SK-N-MC (cell line): ENCODE measurements around the gene FGF14.
"Not testable (repeated sequence)": the region's sequence is repeated elsewhere in the genome, so short reads cannot be mapped to it uniquely, and the experiment has no call there.

Source experiments
- DNase-seq: peaks from one replicate; pipeline ENCODE4 v3.0.0-alpha.2; 2011; ENCODE audit warnings: low read depth, low spot score
- H3K27ac ChIP-seq: fragments of 200-600 bp; sonication (generic); 2 replicates; pipeline ENCODE4 v1.5.1; 2016; ENCODE audit warnings: mixed run types
- H3K36me3 ChIP-seq: fragments of 200-600 bp; sonication (generic); 2 replicates; pipeline ENCODE4 v1.6.1; 2017; ENCODE audit warnings: antibody characterized with exemption, low read length, mixed read lengths; ENCODE audit not compliant: insufficient read depth
- H3K4me3 ChIP-seq: fragments of 200-600 bp; sonication (generic); 2 replicates; pipeline ENCODE4 v1.5.1; 2016
- H3K9ac ChIP-seq: fragments of 200-600 bp; sonication (generic); 2 replicates; pipeline ENCODE4 v1.8.0; 2017; ENCODE audit warnings: mixed run types, mixed read lengths; ENCODE audit not compliant: insufficient read length
- H3K9me3 ChIP-seq: fragments of 200-600 bp; sonication (generic); 2 replicates; pipeline ENCODE4 v1.6.1; 2017; ENCODE audit warnings: low read depth, mild to moderate bottlenecking, antibody characterized with exemption, low read length, moderate library complexity, mixed read lengths
- EZH2 ChIP-seq: fragments of 200-600 bp; sonication (generic); IDR thresholded peaks from one replicate; pipeline ENCODE4 v1.6.1; 2017; ENCODE audit warnings: antibody characterized with exemption
- FOXP2 ChIP-seq: optimal IDR thresholded peaks from 2 replicates; pipeline ENCODE3; 2011; ENCODE audit warnings: mild to moderate bottlenecking, moderate library complexity; ENCODE audit not compliant: insufficient read depth; ENCODE audit errors: extremely low read length, control extremely low read depth
- POLR2AphosphoS5 ChIP-seq: IDR thresholded peaks from 2 replicates; pipeline ENCODE4 v1.6.1; 2012; ENCODE audit warnings: mild to moderate bottlenecking, low read depth, low read length, borderline replicate concordance

FGF14 gene

DNA sequence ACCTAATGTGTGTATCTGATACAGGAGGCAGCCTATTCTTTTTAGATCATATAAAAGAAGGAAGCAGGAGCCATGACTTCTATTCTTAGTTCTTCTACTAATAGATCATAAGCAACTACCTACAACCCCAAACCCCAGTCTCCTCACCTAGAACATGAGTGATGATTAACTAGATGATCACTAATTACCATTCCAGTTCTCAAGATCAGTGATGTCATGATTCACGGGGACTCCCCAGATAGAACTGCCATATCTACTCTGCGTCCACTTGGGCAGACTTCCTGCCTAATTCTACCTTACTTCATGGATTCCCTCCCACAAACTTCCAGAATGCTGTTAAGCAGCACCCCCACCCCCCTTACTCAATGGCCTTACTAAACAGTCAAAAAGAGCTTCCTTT is 380.1 kb downstream of the FGF14 start:
- no peak for TF ChIP-seq EZH2
- DNase-seq, result no peak

DNA sequence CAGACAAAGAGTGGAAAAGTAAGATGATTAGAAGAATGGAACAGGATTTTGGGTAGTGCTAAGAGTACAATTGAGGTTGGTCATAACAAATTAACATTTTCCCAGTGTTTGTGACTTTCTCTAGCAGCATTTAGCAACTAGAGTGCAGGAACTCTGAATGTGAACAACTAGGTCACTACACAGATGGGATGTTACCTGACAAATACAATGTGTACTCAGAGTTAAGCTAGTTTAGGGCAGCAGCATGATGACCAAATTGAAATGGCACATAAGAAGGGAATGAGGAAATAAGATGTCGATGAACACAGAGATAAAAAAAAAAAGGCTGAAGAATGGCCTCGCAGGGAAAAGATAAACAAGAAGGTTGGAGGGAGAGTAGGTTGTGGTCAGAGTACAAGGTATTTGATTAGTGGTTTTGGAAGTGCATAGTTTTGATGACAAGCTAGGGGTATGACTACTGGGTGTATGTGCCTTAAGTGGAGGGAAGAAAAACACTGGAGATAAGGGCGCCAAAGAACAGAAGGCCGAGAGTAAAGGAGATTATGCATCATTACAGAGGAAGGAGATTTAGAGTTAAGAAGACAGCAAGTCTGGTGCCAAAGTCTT is 381.1 kb downstream of the FGF14 start:
- TF ChIP-seq FOXP2, result no peak
- no peak for TF ChIP-seq EZH2
- no peak for TF ChIP-seq POLR2AphosphoS5
- Histone ChIP-seq H3K4me3 (no peak overlapping the region), H3K36me3 (no peaks in the 10 kb centered on the region), H3K9ac (no peak overlapping the region), H3K9me3 (no peaks in the 10 kb centered on the region), H3K27ac (no peak overlapping the region)
- no peak for DNase-seq

More for the DNA sequence above, 380.1 kb downstream of the FGF14 start:
- H3K36me3 ChIP-seq, result no peaks in the 10 kb centered on the region
- H3K9ac ChIP-seq, result no peak overlapping the region
- H3K9me3 ChIP-seq, result no peaks in the 10 kb centered on the region
- H3K27ac ChIP-seq, result no peak overlapping the region
- H3K4me3 ChIP-seq, result no peak overlapping the region

DNA sequence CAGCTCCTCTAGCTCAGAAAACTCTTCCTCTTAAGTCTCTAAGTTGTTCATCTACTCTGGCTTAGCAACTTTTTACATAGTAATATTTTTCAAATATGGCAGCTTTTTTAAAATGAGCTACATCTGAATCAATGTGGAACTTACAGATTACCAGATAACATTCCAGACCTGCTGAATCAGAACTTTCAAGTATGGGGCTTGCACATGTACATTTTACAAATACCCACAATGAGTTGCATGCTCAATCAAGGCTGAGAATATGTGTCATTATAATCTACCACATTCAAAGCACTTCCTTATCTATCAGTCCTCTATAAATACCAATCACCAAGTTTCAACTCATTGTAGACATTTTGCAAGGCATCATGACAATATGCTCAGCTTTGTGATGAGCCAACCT is 383.1 kb downstream of the FGF14 start:
- H3K9ac ChIP-seq, result no peak overlapping the region
- H3K9me3 ChIP-seq, result no peaks in the 10 kb centered on the region
- no peak for TF ChIP-seq EZH2
- TF ChIP-seq POLR2AphosphoS5, result no peak
- no peaks in the 10 kb centered on the region for H3K36me3 ChIP-seq
- H3K27ac ChIP-seq, result no peak overlapping the region
- DNase-seq, result no peak
- no peak overlapping the region for H3K4me3 ChIP-seq

DNA sequence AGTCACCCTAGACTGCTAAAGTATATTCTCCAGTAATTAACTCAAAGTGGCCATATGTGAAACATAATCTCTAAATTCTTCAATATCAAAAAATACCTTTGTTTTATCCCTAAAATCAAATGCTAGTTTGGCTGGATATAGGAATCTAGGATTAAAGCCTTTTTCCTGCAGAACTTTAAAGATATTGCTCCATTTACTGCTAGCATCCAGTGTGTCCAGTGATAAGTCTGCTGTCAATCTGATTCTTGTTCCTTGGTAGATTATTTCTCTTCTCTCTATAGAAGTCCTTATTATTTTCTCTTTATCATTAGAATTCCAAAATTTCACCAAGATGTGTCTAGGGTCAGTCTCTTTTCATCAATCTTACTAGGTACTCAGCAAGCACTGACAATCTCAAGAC is 384.6 kb downstream of the FGF14 start:
- no peaks in the 10 kb centered on the region for H3K9me3 ChIP-seq
- no peak for TF ChIP-seq POLR2AphosphoS5
- no peak for TF ChIP-seq FOXP2
- TF ChIP-seq EZH2, result no peak
- no peak overlapping the region for H3K4me3 ChIP-seq
- H3K36me3 ChIP-seq, result no peaks in the 10 kb centered on the region
- no peak overlapping the region for H3K27ac ChIP-seq
- no peak overlapping the region for H3K9ac ChIP-seq
- no peak for DNase-seq

DNA sequence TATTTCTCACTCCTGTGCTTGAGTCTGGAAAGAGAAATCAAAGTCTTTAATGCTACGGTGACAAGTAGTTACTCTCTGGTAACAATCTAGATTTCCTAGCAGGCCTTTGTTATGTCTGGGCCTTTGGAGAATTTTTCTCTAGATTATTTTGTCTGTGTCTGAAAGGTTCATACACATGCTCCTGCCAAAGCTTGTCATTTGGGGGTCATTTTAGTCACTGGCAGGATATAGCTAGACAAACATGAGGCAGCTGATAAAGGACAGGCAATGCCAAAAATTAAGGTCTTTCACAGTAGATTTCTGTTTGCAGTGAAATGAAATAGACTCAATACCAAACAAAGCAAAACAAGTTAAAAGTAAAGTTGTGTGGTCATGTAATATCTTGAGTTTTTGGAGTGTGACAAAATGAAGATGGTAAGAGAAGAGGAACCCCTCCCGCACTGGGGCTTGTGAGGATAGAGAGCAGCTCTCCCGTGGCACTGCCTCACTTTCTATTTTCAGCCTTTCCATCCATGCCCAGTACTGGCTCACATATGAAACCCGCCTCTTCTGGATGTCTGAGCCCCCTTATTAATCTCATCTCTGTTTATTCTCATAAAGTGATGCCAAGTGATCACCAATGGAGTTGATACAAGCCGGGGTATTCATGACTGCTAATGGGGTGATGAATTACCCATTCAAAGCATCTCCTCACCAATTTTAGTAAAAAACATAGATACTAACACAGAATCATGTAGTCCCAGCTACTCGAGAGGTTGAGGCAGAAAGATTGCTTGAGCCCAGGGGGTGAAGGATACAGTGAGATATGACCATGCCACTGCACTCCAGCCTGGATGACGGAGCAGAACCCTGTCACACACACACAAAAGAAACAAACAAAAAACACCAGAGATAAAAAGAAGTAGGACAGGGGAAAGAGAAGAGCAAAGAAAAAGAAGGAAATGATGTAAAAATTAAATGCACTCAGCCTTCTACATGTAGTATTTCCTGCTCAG is 389.3 kb downstream of the FGF14 start:
- Histone ChIP-seq H3K36me3 (no peaks in the 10 kb centered on the region), H3K9ac (no peak overlapping the region), H3K9me3 (no peaks in the 10 kb centered on the region), H3K4me3 (no peak overlapping the region), H3K27ac (no peak overlapping the region)
- no peak for DNase-seq
- TF ChIP-seq POLR2AphosphoS5 (no peak), FOXP2 (no peak), EZH2 (no peak)

DNA sequence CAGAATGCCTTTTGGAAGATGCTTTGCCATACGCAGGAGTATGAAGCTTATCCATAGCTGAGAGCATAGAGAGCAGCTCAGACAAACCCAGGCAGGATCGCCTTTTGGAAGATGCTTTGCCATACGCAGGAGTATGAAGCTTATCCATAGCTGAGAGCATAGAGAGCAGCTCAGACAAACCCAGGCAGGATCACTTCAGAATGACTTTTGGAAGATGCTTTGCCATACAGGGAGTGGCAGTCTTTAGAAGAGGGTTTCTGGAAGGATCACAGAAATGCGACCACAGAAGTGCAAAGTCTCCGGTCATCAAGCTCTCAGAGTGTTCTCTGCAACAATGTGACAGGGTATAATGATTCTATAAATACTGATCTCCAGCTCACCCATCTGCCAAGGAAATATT is 390.4 kb downstream of the FGF14 start:
- H3K36me3 ChIP-seq, H3K9me3 ChIP-seq, H3K9ac ChIP-seq, H3K27ac ChIP-seq, DNase-seq, H3K4me3 ChIP-seq: not testable (repeated sequence)

DNA sequence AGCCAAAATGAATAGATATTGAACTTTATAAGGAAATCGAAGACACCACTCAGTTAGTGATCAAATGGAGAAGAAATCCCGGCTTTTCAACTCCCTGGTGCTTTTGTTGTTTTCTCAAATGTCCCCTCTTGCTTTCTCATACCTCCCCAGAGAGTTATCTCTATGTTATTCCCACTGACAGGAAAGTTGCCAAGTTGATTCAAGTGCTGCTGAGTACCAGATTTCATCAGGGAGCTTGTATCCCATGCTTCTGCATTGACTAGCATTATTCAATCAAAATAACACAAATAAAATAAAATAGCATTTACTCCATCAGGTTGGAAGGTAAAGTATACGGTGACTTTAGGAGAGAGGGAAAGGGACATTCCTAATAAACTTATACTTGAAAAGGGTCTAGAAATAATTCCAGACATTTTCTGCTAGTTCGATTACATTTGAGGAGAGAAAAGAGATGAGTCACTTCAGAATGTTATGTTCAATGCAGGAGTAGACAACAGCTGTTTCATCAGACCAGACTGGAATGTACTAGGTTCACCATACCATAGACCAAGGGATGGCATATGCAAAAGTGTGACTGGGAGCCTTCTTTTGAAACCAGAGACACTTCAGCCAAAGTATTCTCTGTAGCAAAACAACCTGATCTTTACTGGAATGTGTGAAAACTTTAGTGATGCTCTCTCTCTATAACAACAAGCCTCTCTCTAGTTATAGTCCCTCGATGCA is 397.8 kb downstream of the FGF14 start:
- H3K9me3 ChIP-seq, result no peaks in the 10 kb centered on the region
- TF ChIP-seq EZH2 (no peak), POLR2AphosphoS5 (no peak), FOXP2 (no peak)
- H3K9ac ChIP-seq, result no peak overlapping the region
- H3K36me3 ChIP-seq, result no peaks in the 10 kb centered on the region
- DNase-seq, result no peak
- H3K27ac ChIP-seq, result no peak overlapping the region
- no peak overlapping the region for H3K4me3 ChIP-seq

DNA sequence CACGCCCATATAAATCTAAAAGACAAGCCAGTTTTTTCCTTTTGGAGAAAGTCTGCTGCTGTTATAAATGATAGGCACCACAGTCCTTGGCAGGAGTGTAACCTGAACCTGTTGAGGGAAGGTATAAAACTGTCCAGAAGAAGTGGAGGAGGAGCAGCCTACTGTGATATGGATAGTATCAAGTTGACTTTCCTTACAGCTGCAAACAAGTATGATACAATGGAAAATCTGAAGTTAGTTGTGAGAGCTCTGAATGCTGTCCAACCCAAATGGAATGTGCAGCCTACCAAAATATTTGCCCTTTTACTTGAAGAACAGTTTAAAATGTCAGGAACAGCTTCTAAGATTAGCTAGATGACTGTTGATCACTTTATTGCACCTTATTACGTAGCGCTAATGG is 399.6 kb downstream of the FGF14 start:
- Histone ChIP-seq H3K9me3 (no peaks in the 10 kb centered on the region), H3K4me3 (no peak overlapping the region), H3K36me3 (no peaks in the 10 kb centered on the region), H3K9ac (no peak overlapping the region), H3K27ac (no peak overlapping the region)
- DNase-seq, result no peak
- TF ChIP-seq EZH2 (no peak), FOXP2 (no peak), POLR2AphosphoS5 (no peak)
